HK-2 (cell line): ENCODE data around the gene GUK1.

Experiments used
- DNase-seq: peaks from one replicate; pipeline ENCODE4 v3.0.0-alpha.2; 2018; ENCODE audit not compliant: unreplicated experiment

The GUK1 gene

GRCh38 chr1:228139931-228140723 lies at the start of gene GUK1:
TSS of gene GUK1 (plus strand) at chr1:228140279. CDS start at chr1:228140303, 24 bp downstream.
- DNase-seq, result peak; percentile 100

- DNase-seq, result no peak
Measured at GRCh38 chr1:228090613-228091081, 49.4 kb upstream of the GUK1 start.

GRCh38 chr1:228091084-228091483 lies 49.0 kb upstream of the GUK1 start:
- DNase-seq, result no peak

GRCh38 chr1:228092342-228093049 lies 47.6 kb upstream of the GUK1 start:
- DNase-seq, result no peak

GRCh38 chr1:228093050-228093906 lies 46.8 kb upstream of the GUK1 start:
- DNase-seq, result no peak

GRCh38 chr1:228094432-228095016 lies 45.6 kb upstream of the GUK1 start:
- no peak for DNase-seq

GRCh38 chr1:228095161-228095560 lies 44.9 kb upstream of the GUK1 start:
- DNase-seq, result no peak

- peak; percentile 1 for DNase-seq
Measured at GRCh38 chr1:228095938-228096337, 44.1 kb upstream of the GUK1 start.

GRCh38 chr1:228096416-228097332 lies 43.4 kb upstream of the GUK1 start:
- DNase-seq, result no peak

- peak; percentile 8 for DNase-seq
Measured at GRCh38 chr1:228097333-228098081, 42.6 kb upstream of the GUK1 start.

- DNase-seq, result no peak
Measured at GRCh38 chr1:228098323-228098931, 41.7 kb upstream of the GUK1 start.

GRCh38 chr1:228099331-228099732 lies 40.7 kb upstream of the GUK1 start:
- DNase-seq, result no peak

GRCh38 chr1:228100822-228101613 lies 39.1 kb upstream of the GUK1 start:
- DNase-seq, result no peak

- no peak for DNase-seq
Measured at GRCh38 chr1:228101614-228101993, 38.5 kb upstream of the GUK1 start.

- peak; percentile 76 for DNase-seq
Measured at GRCh38 chr1:228101994-228102790, 37.9 kb upstream of the GUK1 start.

GRCh38 chr1:228102791-228103620 lies 37.1 kb upstream of the GUK1 start, which contains the start of gene C1orf35:
TSS of gene C1orf35 (minus strand) at chr1:228103325. CDS start at chr1:228103227, 98 bp downstream.
- peak; percentile 96 for DNase-seq
